Measurements from ENCODE around the gene DGCR8. TPM values are rescaled to one million over a fixed set of nuclear protein-coding genes. Genes with fewer than 3 reads are reported as not detected.

The DGCR8 gene
- total RNA-seq, 1 donor from 2014 or later, result 49.0 TPM

- no peak for DNase-seq (ENCODE audit: low spot score)
Observed at GRCh38 chr22:20124083-20124787, 44.2 kb downstream of the DGCR8 start.

- DNase-seq (ENCODE audit: low spot score), result no peak
Observed at GRCh38 chr22:20125201-20126174, 45.4 kb downstream of the DGCR8 start.

- no peak for DNase-seq (ENCODE audit: low spot score)
Observed at GRCh38 chr22:20126284-20127029, 46.4 kb downstream of the DGCR8 start.

- no peak for DNase-seq (ENCODE audit: low spot score)
Observed at GRCh38 chr22:20127318-20127868, 47.4 kb downstream of the DGCR8 start.

GRCh38 chr22:20127869-20128618 lies 48.0 kb downstream of the DGCR8 start:
- DNase-seq (ENCODE audit: low spot score), result no peak

- no peak for DNase-seq (ENCODE audit: low spot score)
Observed at GRCh38 chr22:20128619-20128901, 48.5 kb downstream of the DGCR8 start.

- DNase-seq (ENCODE audit: low spot score), result no peak
Observed at GRCh38 chr22:20128902-20129746, 49.1 kb downstream of the DGCR8 start.

- no peak for DNase-seq (ENCODE audit: low spot score)
Observed at GRCh38 chr22:20129747-20130014, 49.6 kb downstream of the DGCR8 start.

- no peak for DNase-seq (ENCODE audit: low spot score)
Observed at GRCh38 chr22:20130319-20130718, 50.3 kb downstream of the DGCR8 start.

- peak; percentile 75 for DNase-seq (ENCODE audit: low spot score)
Observed at GRCh38 chr22:20130731-20131596, 50.9 kb downstream of the DGCR8 start.

- DNase-seq (ENCODE audit: low spot score), result no peak
Observed at GRCh38 chr22:20131597-20131858, 51.5 kb downstream of the DGCR8 start, which contains the start of gene ZDHHC8. Gene ZDHHC8, plus strand, starts transcription at chr22:20131804. Its CDS starts 144 bp downstream, at chr22:20131948.

GRCh38 chr22:20131859-20132685 lies 52.0 kb downstream of the DGCR8 start:
- DNase-seq (ENCODE audit: low spot score), result no peak

GRCh38 chr22:20132686-20133246 lies 52.7 kb downstream of the DGCR8 start:
- DNase-seq (ENCODE audit: low spot score), result no peak

GRCh38 chr22:20133930-20134549 lies 54.0 kb downstream of the DGCR8 start:
- DNase-seq (ENCODE audit: low spot score), result no peak

GRCh38 chr22:20135265-20135664 lies 55.2 kb downstream of the DGCR8 start:
- no peak for DNase-seq (ENCODE audit: low spot score)

- DNase-seq (ENCODE audit: low spot score), result no peak
Observed at GRCh38 chr22:20135806-20136602, 56.0 kb downstream of the DGCR8 start.

- DNase-seq (ENCODE audit: low spot score), result no peak
Observed at GRCh38 chr22:20136603-20136873, 56.5 kb downstream of the DGCR8 start.

GRCh38 chr22:20137113-20137512 lies 57.1 kb downstream of the DGCR8 start:
- DNase-seq (ENCODE audit: low spot score), result no peak

Measured in ureter (tissue), 1 donor.